ENCODE measurements around the gene APBA2.

The APBA2 gene

GRCh38 chr15:29071882-29072273 is 186.1 kb downstream of the APBA2 start:
- no peak for DNase-seq (ENCODE audit: low read depth)
- no peak for TF ChIP-seq CTCF (IDR thresholded peaks at IDR 0.05; ENCODE audit: low read length, missing control alignments)
- no peak overlapping the region for H3K4me3 ChIP-seq (replicated peaks; ENCODE audit: low read depth, low read length)

- TF ChIP-seq CTCF (IDR thresholded peaks at IDR 0.05; ENCODE audit: low read length, missing control alignments) = no peak
- no peak overlapping the region for H3K4me3 ChIP-seq (replicated peaks; ENCODE audit: low read depth, low read length)
- no peak for DNase-seq (ENCODE audit: low read depth)
Observed at GRCh38 chr15:29072444-29072843, 186.7 kb downstream of the APBA2 start.

GRCh38 chr15:29074045-29074444 is 188.3 kb downstream of the APBA2 start:
- DNase-seq (ENCODE audit: low read depth) = peak; percentile 42
- no peak for TF ChIP-seq CTCF (IDR thresholded peaks at IDR 0.05; ENCODE audit: low read length, missing control alignments)
- no peak overlapping the region for H3K4me3 ChIP-seq (replicated peaks; ENCODE audit: low read depth, low read length)

- DNase-seq (ENCODE audit: low read depth) = no peak
- TF ChIP-seq CTCF (IDR thresholded peaks at IDR 0.05; ENCODE audit: low read length, missing control alignments) = no peak
- no peak overlapping the region for H3K4me3 ChIP-seq (replicated peaks; ENCODE audit: low read depth, low read length)
Observed at GRCh38 chr15:29078541-29078940, 192.8 kb downstream of the APBA2 start.

- TF ChIP-seq CTCF (IDR thresholded peaks at IDR 0.05; ENCODE audit: low read length, missing control alignments) = no peak
- no peak overlapping the region for H3K4me3 ChIP-seq (replicated peaks; ENCODE audit: low read depth, low read length)
- no peak for DNase-seq (ENCODE audit: low read depth)
Observed at GRCh38 chr15:29079479-29079878, 193.7 kb downstream of the APBA2 start.

- H3K4me3 ChIP-seq (replicated peaks; ENCODE audit: low read depth, low read length) = no peak overlapping the region
- no peak for DNase-seq (ENCODE audit: low read depth)
- TF ChIP-seq CTCF (IDR thresholded peaks at IDR 0.05; ENCODE audit: low read length, missing control alignments) = no peak
Observed at GRCh38 chr15:29081781-29082180, 196.0 kb downstream of the APBA2 start.

- no peak for TF ChIP-seq CTCF (IDR thresholded peaks at IDR 0.05; ENCODE audit: low read length, missing control alignments)
- no peak for DNase-seq (ENCODE audit: low read depth)
- H3K4me3 ChIP-seq (replicated peaks; ENCODE audit: low read depth, low read length) = no peak overlapping the region
Observed at GRCh38 chr15:29083161-29083560, 197.4 kb downstream of the APBA2 start.
